ENCODE results near the gene TTI1.

- TF ChIP-seq CTCF (IDR thresholded peaks at IDR 0.05) (no peak), POLR2AphosphoS5 (IDR thresholded peaks at IDR 0.05) (no peak), POLR2A (IDR thresholded peaks at IDR 0.05) (no peak)
Observed at GRCh38 chr20:37946946-37947345, 86.3 kb downstream of the TTI1 start.

Data from prostate gland (tissue), 2 donors.